ENCODE results near the gene PHC1. TPM values are rescaled to one million over a fixed set of nuclear protein-coding genes. Genes with fewer than 3 reads are reported as not detected.

PHC1 gene
- total and polyA plus RNA-seq, 2 donors (not counting 1 experiment from before 2014, with no cell fraction given) = 64.2 to 86.9 TPM

DNA sequence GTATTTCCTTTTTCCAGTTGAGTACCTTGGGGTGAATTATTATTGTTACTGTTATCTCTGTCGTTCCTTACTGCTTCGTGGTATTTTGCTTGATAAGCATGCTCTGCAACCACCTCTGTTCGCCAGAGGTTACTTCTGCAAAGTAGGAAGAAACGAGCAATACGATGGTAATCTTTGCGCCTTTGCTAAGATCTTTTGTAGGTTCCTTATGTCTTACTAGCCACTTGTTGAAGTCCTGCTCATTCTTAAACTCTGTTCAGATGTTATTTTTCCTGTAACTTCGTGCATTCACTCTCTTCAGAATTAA is 35.9 kb downstream of the PHC1 start:
- peak; percentile 23 for ATAC-seq (ENCODE audit: low read depth)
- peaks cover 44% of the 10 kb centered on the region for H3K4me1 Mint-ChIP-seq

More for the DNA sequence above, 35.9 kb downstream of the PHC1 start:
- peak overlapping the region; percentile 98 for H3K9ac ChIP-seq (ENCODE audit: low read length)
- peak overlapping the region; percentile 78 for H2AFZ ChIP-seq (ENCODE audit: insufficient read depth, low read depth, low read length, poor library complexity, severe bottlenecking)
- intact Hi-C loops (cut with micrococcal nuclease) = loop anchor here (1.0 to 10.0 kb wide), 2 partner anchors 55 to 89 kb away; no protein-coding TSS in a partner anchor
- peaks cover 31 to 35% of the 10 kb centered on the region in 2 donors for H3K4me1 ChIP-seq (ENCODE audit: control insufficient read depth in 2 of 2, insufficient read depth in 2 of 2, low read length in 2 of 2)
- peaks cover 9% of the 10 kb centered on the region for H4K20me1 ChIP-seq (ENCODE audit: control insufficient read depth, insufficient read depth, low read length, poor library complexity, severe bottlenecking)
- WGBS (ENCODE audit: insufficient coverage) = 0% methylated on average over 2 of the region's 7 CpGs
- Mint-ChIP-seq H3K4me3 (peak overlapping the region; percentile 95), H3K9me3 (ENCODE audit: insufficient read depth) (no peaks in the 10 kb centered on the region), H3K27ac (peak overlapping the region; percentile 98), H3K27me3 (no peaks in the 10 kb centered on the region)
- peaks cover 57% of the 10 kb centered on the region for H3K79me2 ChIP-seq (ENCODE audit: control insufficient read depth, insufficient read depth, low read length)
- H3K27ac ChIP-seq (ENCODE audit: low read length in 2 of 2) = peak overlapping the region; percentile 97 to 98
- H3K4me2 ChIP-seq (replicated peaks; ENCODE audit: low read depth, low read length, poor library complexity, severe bottlenecking) = peak overlapping the region; percentile 92
- H3K4me3 ChIP-seq (ENCODE audit: control extremely low read depth in 1 of 5, extremely low read depth in 1 of 5, insufficient read depth in 1 of 5, low read depth in 2 of 5, low read length in 4 of 5) = peak overlapping the region; percentile 67 to 99 (median 91)
- no peak for DNase-seq
- ChIA-PET CTCF (interaction anchor here (0.9 to 3.6 kb wide), 7 partner anchors 38 to 265 kb away, joined by 3 to 14 read pairs (median 7); no protein-coding TSS in a partner anchor), POLR2A (interaction anchor here (0.8 to 1.2 kb wide), 2 partner anchors 36 to 308 kb away, joined by 3 to 7 read pairs; partner anchors contain the start of gene PHC1)
- TF ChIP-seq EZH2 (IDR thresholded peaks at IDR 0.05; ENCODE audit: borderline replicate concordance, insufficient read depth, low read depth, low read length, poor library complexity, severe bottlenecking) = no peak
- TF ChIP-seq, protein P1, sequence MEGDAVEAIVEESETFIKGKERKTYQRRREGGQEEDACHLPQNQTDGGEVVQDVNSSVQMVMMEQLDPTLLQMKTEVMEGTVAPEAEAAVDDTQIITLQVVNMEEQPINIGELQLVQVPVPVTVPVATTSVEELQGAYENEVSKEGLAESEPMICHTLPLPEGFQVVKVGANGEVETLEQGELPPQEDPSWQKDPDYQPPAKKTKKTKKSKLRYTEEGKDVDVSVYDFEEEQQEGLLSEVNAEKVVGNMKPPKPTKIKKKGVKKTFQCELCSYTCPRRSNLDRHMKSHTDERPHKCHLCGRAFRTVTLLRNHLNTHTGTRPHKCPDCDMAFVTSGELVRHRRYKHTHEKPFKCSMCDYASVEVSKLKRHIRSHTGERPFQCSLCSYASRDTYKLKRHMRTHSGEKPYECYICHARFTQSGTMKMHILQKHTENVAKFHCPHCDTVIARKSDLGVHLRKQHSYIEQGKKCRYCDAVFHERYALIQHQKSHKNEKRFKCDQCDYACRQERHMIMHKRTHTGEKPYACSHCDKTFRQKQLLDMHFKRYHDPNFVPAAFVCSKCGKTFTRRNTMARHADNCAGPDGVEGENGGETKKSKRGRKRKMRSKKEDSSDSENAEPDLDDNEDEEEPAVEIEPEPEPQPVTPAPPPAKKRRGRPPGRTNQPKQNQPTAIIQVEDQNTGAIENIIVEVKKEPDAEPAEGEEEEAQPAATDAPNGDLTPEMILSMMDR (IDR thresholded peaks at IDR 0.05) = no peak
- no peaks in the 10 kb centered on the region for H3K27me3 ChIP-seq (replicated peaks in 1 of 4; ENCODE audit: control extremely low read depth in 1 of 4, control insufficient read depth in 3 of 4, insufficient read depth in 4 of 4, low read length in 3 of 4)
- H3K9me3 ChIP-seq (ENCODE audit: control extremely low read depth in 1 of 3, control insufficient read depth in 2 of 3, insufficient read depth in 1 of 3, low read length in 2 of 3) = no peaks in the 10 kb centered on the region
- H3K36me3 ChIP-seq (replicated peaks in 1 of 2; ENCODE audit: control extremely low read depth in 1 of 2, control insufficient read depth in 1 of 2, extremely low read depth in 1 of 2, insufficient read depth in 2 of 2, low read length in 1 of 2) = peaks cover 2 to 12% of the 10 kb centered on the region in 2 experiments

Data from B cell (primary cell).